B cell (primary cell): ENCODE measurements around the gene WDR54. TPM values are rescaled to one million over a fixed set of nuclear protein-coding genes. Genes with fewer than 3 reads are reported as not detected.

ENCODE experiments used
- ATAC-seq: fragments of 200-7000 bp; cut with Tn5 transposase; one replicate; pipeline ENCODE4 v1.10.0; 2021; ENCODE audit warnings: low read depth, mild to moderate bottlenecking, moderate number of reproducible peaks, moderate library complexity
- CTCF ChIA-PET: fragments of 350-600 bp; sonication (Branson Sonifier 250); formaldehyde crosslinking; loops from one replicate; lab custom pipeline; 2021; ENCODE audit warnings: antibody characterized with exemption, inconsistent platforms; lab: Charles Lee
- POLR2A ChIA-PET: fragments of 350-600 bp; sonication (Branson Sonifier 250); formaldehyde crosslinking; loops from one replicate; lab custom pipeline; 2021; ENCODE audit warnings: antibody characterized with exemption; lab: Charles Lee
- DNase-seq: peaks from one replicate; pipeline ENCODE4 v3.0.0; 2013
- H2AFZ ChIP-seq: 2 replicates; pipeline ENCODE4 v1.6.1; 2012; ENCODE audit warnings: mild to moderate bottlenecking, low read depth, low read length; ENCODE audit not compliant: insufficient read depth, poor library complexity, severe bottlenecking
- H3K27ac ChIP-seq, 2 donors: 1 replicate in 1 of 2; 2 replicates in 1 of 2; pipeline ENCODE4 v1.5.1; 2012 to 2013; ENCODE audit warnings: low read length in 2 of 2, mild to moderate bottlenecking in 2 of 2, moderate library complexity in 1 of 2
- H3K27me3 ChIP-seq, 4 experiments: fragments of 200-600 bp in 1 of 4; sonication (generic) in 1 of 4; replicated peaks in 1 of 4; 1 replicate in 2 of 4; 2 replicates in 2 of 4; pipeline versions ENCODE4 v1.6.1 to v1.7.0; 2013 to 2016; ENCODE audit warnings: low read length in 3 of 4, mild to moderate bottlenecking in 2 of 4, mixed read lengths in 1 of 4, moderate library complexity in 1 of 4; ENCODE audit not compliant: insufficient read depth in 4 of 4, control insufficient read depth in 3 of 4; ENCODE audit errors: control extremely low read depth in 1 of 4
- H3K36me3 ChIP-seq, 2 experiments: replicated peaks in 1 of 2; 1 replicate in 1 of 2; 2 replicates in 1 of 2; pipeline versions ENCODE4 v1.6.1 to v1.7.1; 2013; ENCODE audit warnings: low read length in 1 of 2; ENCODE audit not compliant: insufficient read depth in 2 of 2, control insufficient read depth in 1 of 2; ENCODE audit errors: control extremely low read depth in 1 of 2, extremely low read depth in 1 of 2
- H3K4me1 ChIP-seq, 2 donors: fragments of 200-600 bp in 1 of 2; sonication (generic) in 1 of 2; 1 replicate in 1 of 2; 2 replicates in 1 of 2; pipeline versions ENCODE4 v1.5.1 to v1.6.1; 2013 to 2017; ENCODE audit warnings: low read length in 2 of 2; ENCODE audit not compliant: control insufficient read depth in 2 of 2, insufficient read depth in 2 of 2
- H3K4me2 ChIP-seq: replicated peaks from 2 replicates; pipeline ENCODE3; 2012; ENCODE audit warnings: mild to moderate bottlenecking, low read depth, low read length; ENCODE audit not compliant: poor library complexity, severe bottlenecking
- H3K4me3 ChIP-seq, 5 experiments: fragments of 200-600 bp in 1 of 5; sonication (generic) in 1 of 5; 1 replicate in 3 of 5; 2 replicates in 2 of 5; pipeline versions ENCODE4 v1.5.1 to v1.7.0; 2011 to 2016; ENCODE audit warnings: low read length in 4 of 5, mild to moderate bottlenecking in 4 of 5, low read depth in 2 of 5, control low read depth in 1 of 5, moderate library complexity in 1 of 5; ENCODE audit not compliant: insufficient read depth in 1 of 5; ENCODE audit errors: control extremely low read depth in 1 of 5, extremely low read depth in 1 of 5
- H3K79me2 ChIP-seq: fragments of 200-600 bp; sonication (generic); one replicate; pipeline ENCODE4 v1.6.0; 2016; ENCODE audit warnings: low read length; ENCODE audit not compliant: control insufficient read depth, insufficient read depth
- H3K9ac ChIP-seq: fragments of 200-600 bp; sonication (generic); 2 replicates; pipeline ENCODE4 v1.6.1; 2017; ENCODE audit warnings: mild to moderate bottlenecking, low read length, moderate library complexity
- H3K9me3 ChIP-seq, 3 donors: one replicate each; pipeline versions ENCODE4 v1.6.1 to v1.7.1; 2013; ENCODE audit warnings: low read length in 2 of 3; ENCODE audit not compliant: control insufficient read depth in 2 of 3, insufficient read depth in 1 of 3; ENCODE audit errors: control extremely low read depth in 1 of 3
- H4K20me1 ChIP-seq: 2 replicates; pipeline ENCODE4 v1.6.0; 2012; ENCODE audit warnings: mild to moderate bottlenecking, low read length; ENCODE audit not compliant: insufficient read depth, control insufficient read depth, poor library complexity, severe bottlenecking
- H3K27ac Mint-ChIP-seq: one replicate; pipeline ENCODE4 v1.8.0; 2021; ENCODE audit warnings: mixed read lengths
- H3K27me3 Mint-ChIP-seq: one replicate; pipeline ENCODE4 v1.8.0; 2021; ENCODE audit warnings: mixed read lengths
- H3K4me1 Mint-ChIP-seq: one replicate; pipeline ENCODE4 v1.8.0; 2021; ENCODE audit warnings: mixed read lengths
- H3K4me3 Mint-ChIP-seq: one replicate; pipeline ENCODE4 v1.8.0; 2021; ENCODE audit warnings: mixed read lengths
- H3K9me3 Mint-ChIP-seq: one replicate; pipeline ENCODE4 v1.8.0; 2022; ENCODE audit warnings: mixed read lengths; ENCODE audit not compliant: insufficient read depth
- EZH2 ChIP-seq: IDR thresholded peaks from 2 replicates; pipeline ENCODE4 v1.6.1; 2012; ENCODE audit warnings: borderline replicate concordance, low read depth, mild to moderate bottlenecking, moderate library complexity, low read length; ENCODE audit not compliant: insufficient read depth, poor library complexity, severe bottlenecking
- WGBS: methylation state at CpG from one replicate; pipeline ENCODE4 v1.1.5; 2013; ENCODE audit warnings: missing lambda C conversion rate; ENCODE audit not compliant: insufficient coverage; 5-methylcytosine and 5-hydroxymethylcytosine counted together
- intact Hi-C: fragments of 100-400 bp; cut with micrococcal nuclease; formaldehyde crosslinking; loops from one replicate; pipeline ENCODE4 v1.10.0; 2022
- polyA plus RNA-seq: library from polyadenylated mRNA; depleted of rRNA; stranded (reverse); fragments of >200 nt; gene quantifications from 2 replicates; pipeline ENCODE4 v1.2.3, GENCODE V29; 2012
- total RNA-seq, 2 donors: library from RNA; stranded (reverse); fragments of 120-200 nt in 1 of 2; gene quantifications; 1 replicate in 1 of 2; 2 replicates in 1 of 2; pipeline versions ENCODE4 v1.2.3 to v1.2.4, GENCODE V29; 2013 to 2022
- TF ChIP-seq, protein P1 (sequence below): fragments of 200-600 bp; IDR thresholded peaks from one replicate; pipeline ENCODE4 v1.8.0; 2022; ENCODE audit warnings: antibody characterized with exemption, mild to moderate bottlenecking

The WDR54 gene
- total and polyA plus RNA-seq, 2 donors (not counting 1 experiment from before 2014, with no cell fraction given), result 42.2 to 52.8 TPM

GRCh38 chr2:74472945-74473258 is 51.4 kb downstream of the WDR54 start:
- peaks cover 0 to 5% (median 0%) of the 10 kb centered on the region in 3 donors for H3K9me3 ChIP-seq
- no peak for DNase-seq
- intact Hi-C loops, result loop anchor here (1.0 kb wide), 3 partner anchors 10 to 56 kb away; partner anchors contain the start of genes AUP1, HTRA2, TTC31 and WBP1
- Mint-ChIP-seq H3K9me3 (no peaks in the 10 kb centered on the region), H3K4me1 (peaks cover 20% of the 10 kb centered on the region), H3K27me3 (no peaks in the 10 kb centered on the region), H3K4me3 (peak overlapping the region; percentile 99), H3K27ac (peak overlapping the region; percentile 99)
- H3K36me3 ChIP-seq, result peaks cover 0 to 23% of the 10 kb centered on the region in 2 experiments
- no peak for ATAC-seq
- ChIA-PET CTCF (interaction anchor here (0.6 to 1.6 kb wide), 8 partner anchors 9 to 137 kb away, joined by 3 to 11 read pairs (median 4); partner anchors contain the start of genes CCDC142, INO80B, TTC31 and WBP1), POLR2A (interaction anchor here (0.6 to 4.1 kb wide), 9 partner anchors 9 to 352 kb away, joined by 3 to 63 read pairs (median 5); partner anchors contain the start of genes AUP1, CCDC142, HTRA2 and INO80B)
- H3K4me2 ChIP-seq, result peak overlapping the region; percentile 85
- peak overlapping the region; percentile 69 for H3K9ac ChIP-seq
- H4K20me1 ChIP-seq, result no peaks in the 10 kb centered on the region
- no peaks in the 10 kb centered on the region for H3K27me3 ChIP-seq
- TF ChIP-seq EZH2, result no peak
- TF ChIP-seq, protein P1, sequence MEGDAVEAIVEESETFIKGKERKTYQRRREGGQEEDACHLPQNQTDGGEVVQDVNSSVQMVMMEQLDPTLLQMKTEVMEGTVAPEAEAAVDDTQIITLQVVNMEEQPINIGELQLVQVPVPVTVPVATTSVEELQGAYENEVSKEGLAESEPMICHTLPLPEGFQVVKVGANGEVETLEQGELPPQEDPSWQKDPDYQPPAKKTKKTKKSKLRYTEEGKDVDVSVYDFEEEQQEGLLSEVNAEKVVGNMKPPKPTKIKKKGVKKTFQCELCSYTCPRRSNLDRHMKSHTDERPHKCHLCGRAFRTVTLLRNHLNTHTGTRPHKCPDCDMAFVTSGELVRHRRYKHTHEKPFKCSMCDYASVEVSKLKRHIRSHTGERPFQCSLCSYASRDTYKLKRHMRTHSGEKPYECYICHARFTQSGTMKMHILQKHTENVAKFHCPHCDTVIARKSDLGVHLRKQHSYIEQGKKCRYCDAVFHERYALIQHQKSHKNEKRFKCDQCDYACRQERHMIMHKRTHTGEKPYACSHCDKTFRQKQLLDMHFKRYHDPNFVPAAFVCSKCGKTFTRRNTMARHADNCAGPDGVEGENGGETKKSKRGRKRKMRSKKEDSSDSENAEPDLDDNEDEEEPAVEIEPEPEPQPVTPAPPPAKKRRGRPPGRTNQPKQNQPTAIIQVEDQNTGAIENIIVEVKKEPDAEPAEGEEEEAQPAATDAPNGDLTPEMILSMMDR, result no peak
- peaks cover 11% of the 10 kb centered on the region for H3K79me2 ChIP-seq
- WGBS, result 16% methylated on average over 6 of the region's 7 CpGs
- peak overlapping the region; percentile 94 for H2AFZ ChIP-seq
- H3K4me1 ChIP-seq, result peaks cover 16 to 22% of the 10 kb centered on the region in 2 donors
- H3K27ac ChIP-seq, result peak overlapping the region; percentile 69 to 94
- H3K4me3 ChIP-seq, result peak overlapping the region; percentile 65 to 89 (median 67)

- H3K27ac Mint-ChIP-seq, result no peak overlapping the region
- Histone ChIP-seq H3K36me3 (peaks cover 0 to 23% of the 10 kb centered on the region in 2 experiments), H3K27me3 (no peaks in the 10 kb centered on the region), H3K9ac (no peak overlapping the region), H3K4me2 (no peak overlapping the region), H2AFZ (no peak overlapping the region), H3K79me2 (peaks cover 17% of the 10 kb centered on the region), H3K4me1 (peaks cover 16 to 22% of the 10 kb centered on the region in 2 donors), H4K20me1 (no peaks in the 10 kb centered on the region), H3K4me3 (no peak overlapping the region), H3K27ac (no peak overlapping the region), H3K9me3 (peaks cover 0 to 5% (median 0%) of the 10 kb centered on the region in 3 donors)
- DNase-seq, result no peak
- ChIA-PET POLR2A (interaction anchor here (0.7 to 4.1 kb wide), 3 partner anchors 7 to 44 kb away, joined by 3 to 63 read pairs (median 36); partner anchors contain the start of genes CCDC142, TTC31 and WBP1), CTCF (interaction anchor here (0.7 to 1.9 kb wide), 4 partner anchors 8 to 113 kb away, joined by 3 to 7 read pairs (median 5); partner anchors contain the start of genes CCDC142, PCGF1 and TTC31)
- H3K4me1 Mint-ChIP-seq, result peaks cover 22% of the 10 kb centered on the region
- WGBS, result 97% methylated on average over 6 of the region's 6 CpGs
- H3K4me3 Mint-ChIP-seq, result no peak overlapping the region
- H3K27me3 Mint-ChIP-seq, result no peaks in the 10 kb centered on the region
- H3K9me3 Mint-ChIP-seq, result no peaks in the 10 kb centered on the region
- no peak for TF ChIP-seq EZH2
- TF ChIP-seq, protein P1, result no peak
- intact Hi-C loops, result no loop called here
- no peak for ATAC-seq
Measured at GRCh38 chr2:74474481-74474880, 53.0 kb downstream of the WDR54 start.
